Measurements from ENCODE around the gene SFSWAP. TPM values are rescaled to one million over a fixed set of nuclear protein-coding genes. Genes with fewer than 3 reads are reported as not detected.

Gene SFSWAP
- total and polyA plus RNA-seq, 2 of the 13 experiments (the other 11 are each of a cell fraction or from before 2014, with no cell fraction given), result 17.1 to 27.7 TPM

DNA sequence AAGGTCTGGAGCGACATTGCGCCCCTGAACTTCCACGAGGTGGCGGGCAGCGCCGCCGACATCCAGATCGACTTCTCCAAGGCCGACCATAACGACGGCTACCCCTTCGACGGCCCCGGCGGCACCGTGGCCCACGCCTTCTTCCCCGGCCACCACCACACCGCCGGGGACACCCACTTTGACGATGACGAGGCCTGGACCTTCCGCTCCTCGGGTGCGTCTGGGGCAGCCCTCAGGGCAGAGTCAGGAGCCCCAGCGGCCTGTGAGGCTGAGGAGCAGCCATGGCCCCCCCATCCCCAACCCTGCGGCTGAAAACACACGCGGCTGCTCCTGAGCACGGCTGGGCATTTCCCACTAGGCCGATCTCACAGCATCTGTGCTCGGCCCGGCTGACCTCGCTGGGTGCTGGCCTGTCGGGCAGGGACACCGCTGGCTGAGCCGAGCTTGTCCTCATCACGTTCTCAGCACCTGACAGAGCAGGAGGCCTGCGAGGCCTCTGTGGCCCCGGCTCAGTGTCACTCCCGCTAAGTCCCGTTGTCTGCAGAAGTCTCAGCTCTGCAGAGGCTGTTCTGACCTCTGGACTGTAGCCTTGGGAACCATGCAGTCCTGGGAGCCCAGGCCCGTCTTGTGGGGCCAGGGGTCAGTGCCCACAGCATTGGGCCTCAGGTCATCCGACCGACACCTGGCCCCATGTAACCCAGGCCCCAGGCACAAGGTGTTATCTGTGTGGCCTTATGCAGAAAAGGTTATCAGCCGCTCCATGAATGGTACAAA, 129.9 kb downstream of the SFSWAP start (continued):
- TF ChIP-seq, protein P1, sequence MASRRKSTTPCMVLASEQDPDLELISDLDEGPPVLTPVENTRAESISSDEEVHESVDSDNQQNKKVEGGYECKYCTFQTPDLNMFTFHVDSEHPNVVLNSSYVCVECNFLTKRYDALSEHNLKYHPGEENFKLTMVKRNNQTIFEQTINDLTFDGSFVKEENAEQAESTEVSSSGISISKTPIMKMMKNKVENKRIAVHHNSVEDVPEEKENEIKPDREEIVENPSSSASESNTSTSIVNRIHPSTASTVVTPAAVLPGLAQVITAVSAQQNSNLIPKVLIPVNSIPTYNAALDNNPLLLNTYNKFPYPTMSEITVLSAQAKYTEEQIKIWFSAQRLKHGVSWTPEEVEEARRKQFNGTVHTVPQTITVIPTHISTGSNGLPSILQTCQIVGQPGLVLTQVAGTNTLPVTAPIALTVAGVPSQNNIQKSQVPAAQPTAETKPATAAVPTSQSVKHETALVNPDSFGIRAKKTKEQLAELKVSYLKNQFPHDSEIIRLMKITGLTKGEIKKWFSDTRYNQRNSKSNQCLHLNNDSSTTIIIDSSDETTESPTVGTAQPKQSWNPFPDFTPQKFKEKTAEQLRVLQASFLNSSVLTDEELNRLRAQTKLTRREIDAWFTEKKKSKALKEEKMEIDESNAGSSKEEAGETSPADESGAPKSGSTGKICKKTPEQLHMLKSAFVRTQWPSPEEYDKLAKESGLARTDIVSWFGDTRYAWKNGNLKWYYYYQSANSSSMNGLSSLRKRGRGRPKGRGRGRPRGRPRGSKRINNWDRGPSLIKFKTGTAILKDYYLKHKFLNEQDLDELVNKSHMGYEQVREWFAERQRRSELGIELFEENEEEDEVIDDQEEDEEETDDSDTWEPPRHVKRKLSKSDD (CRISPR knock-in tag; IDR thresholded peaks at IDR 0.05; ENCODE audit: low read depth), result no peak
- TF ChIP-seq IRF2 (CRISPR knock-in tag; IDR thresholded peaks at IDR 0.05), result no peak
- no peak for TF ChIP-seq SRSF9 (IDR thresholded peaks at IDR 0.05; ENCODE audit: borderline replicate concordance, insufficient read depth, low read depth, low read length, poor library complexity, severe bottlenecking)
- peak; percentile 60; the same call in 1 of the 2 replicates for TF ChIP-seq ATF7-NPFF (CRISPR knock-in tag; IDR thresholded peaks at IDR 0.05; ENCODE audit: low read depth)
- no peak for TF ChIP-seq ZNF674 (CRISPR knock-in tag; IDR thresholded peaks at IDR 0.05; ENCODE audit: low read depth)
- no peak for TF ChIP-seq RARG (CRISPR knock-in tag; IDR thresholded peaks at IDR 0.05; ENCODE audit: low read depth)
- no peak for TF ChIP-seq CEBPB (IDR thresholded peaks at IDR 0.05; ENCODE audit: borderline replicate concordance, low read depth, low read length)
- TF ChIP-seq, protein P2, sequence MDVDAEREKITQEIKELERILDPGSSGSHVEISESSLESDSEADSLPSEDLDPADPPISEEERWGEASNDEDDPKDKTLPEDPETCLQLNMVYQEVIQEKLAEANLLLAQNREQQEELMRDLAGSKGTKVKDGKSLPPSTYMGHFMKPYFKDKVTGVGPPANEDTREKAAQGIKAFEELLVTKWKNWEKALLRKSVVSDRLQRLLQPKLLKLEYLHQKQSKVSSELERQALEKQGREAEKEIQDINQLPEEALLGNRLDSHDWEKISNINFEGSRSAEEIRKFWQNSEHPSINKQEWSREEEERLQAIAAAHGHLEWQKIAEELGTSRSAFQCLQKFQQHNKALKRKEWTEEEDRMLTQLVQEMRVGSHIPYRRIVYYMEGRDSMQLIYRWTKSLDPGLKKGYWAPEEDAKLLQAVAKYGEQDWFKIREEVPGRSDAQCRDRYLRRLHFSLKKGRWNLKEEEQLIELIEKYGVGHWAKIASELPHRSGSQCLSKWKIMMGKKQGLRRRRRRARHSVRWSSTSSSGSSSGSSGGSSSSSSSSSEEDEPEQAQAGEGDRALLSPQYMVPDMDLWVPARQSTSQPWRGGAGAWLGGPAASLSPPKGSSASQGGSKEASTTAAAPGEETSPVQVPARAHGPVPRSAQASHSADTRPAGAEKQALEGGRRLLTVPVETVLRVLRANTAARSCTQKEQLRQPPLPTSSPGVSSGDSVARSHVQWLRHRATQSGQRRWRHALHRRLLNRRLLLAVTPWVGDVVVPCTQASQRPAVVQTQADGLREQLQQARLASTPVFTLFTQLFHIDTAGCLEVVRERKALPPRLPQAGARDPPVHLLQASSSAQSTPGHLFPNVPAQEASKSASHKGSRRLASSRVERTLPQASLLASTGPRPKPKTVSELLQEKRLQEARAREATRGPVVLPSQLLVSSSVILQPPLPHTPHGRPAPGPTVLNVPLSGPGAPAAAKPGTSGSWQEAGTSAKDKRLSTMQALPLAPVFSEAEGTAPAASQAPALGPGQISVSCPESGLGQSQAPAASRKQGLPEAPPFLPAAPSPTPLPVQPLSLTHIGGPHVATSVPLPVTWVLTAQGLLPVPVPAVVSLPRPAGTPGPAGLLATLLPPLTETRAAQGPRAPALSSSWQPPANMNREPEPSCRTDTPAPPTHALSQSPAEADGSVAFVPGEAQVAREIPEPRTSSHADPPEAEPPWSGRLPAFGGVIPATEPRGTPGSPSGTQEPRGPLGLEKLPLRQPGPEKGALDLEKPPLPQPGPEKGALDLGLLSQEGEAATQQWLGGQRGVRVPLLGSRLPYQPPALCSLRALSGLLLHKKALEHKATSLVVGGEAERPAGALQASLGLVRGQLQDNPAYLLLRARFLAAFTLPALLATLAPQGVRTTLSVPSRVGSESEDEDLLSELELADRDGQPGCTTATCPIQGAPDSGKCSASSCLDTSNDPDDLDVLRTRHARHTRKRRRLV (CRISPR knock-in tag; IDR thresholded peaks at IDR 0.05), result no peak
- 0 out of 2 replicates have a peak, but pooled peaks have one; percentile 49 for TF ChIP-seq ARNTL (CRISPR knock-in tag; IDR thresholded peaks at IDR 0.05)
- TF ChIP-seq JUND (CRISPR knock-in tag; IDR thresholded peaks at IDR 0.05), result no peak
- no peak for TF ChIP-seq ZNF777 (CRISPR knock-in tag; IDR thresholded peaks at IDR 0.05)
- TF ChIP-seq, protein P3, sequence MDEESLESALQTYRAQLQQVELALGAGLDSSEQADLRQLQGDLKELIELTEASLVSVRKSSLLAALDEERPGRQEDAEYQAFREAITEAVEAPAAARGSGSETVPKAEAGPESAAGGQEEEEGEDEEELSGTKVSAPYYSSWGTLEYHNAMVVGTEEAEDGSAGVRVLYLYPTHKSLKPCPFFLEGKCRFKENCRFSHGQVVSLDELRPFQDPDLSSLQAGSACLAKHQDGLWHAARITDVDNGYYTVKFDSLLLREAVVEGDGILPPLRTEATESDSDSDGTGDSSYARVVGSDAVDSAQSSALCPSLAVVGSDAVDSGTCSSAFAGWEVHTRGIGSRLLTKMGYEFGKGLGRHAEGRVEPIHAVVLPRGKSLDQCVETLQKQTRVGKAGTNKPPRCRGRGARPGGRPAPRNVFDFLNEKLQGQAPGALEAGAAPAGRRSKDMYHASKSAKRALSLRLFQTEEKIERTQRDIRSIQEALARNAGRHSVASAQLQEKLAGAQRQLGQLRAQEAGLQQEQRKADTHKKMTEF (CRISPR knock-in tag; IDR thresholded peaks at IDR 0.05), result peak; percentile 54; the same call in 1 of the 2 replicates
- no peak; the same call in 1 of the 2 replicates for TF ChIP-seq ZNF256 (CRISPR knock-in tag; conservative IDR thresholded peaks at IDR 0.05)
- TF ChIP-seq PITX1 (CRISPR knock-in tag; IDR thresholded peaks at IDR 0.05), result peak; percentile 78; the same call in 1 of the 2 replicates
- TF ChIP-seq PAF1 (CRISPR knock-in tag; IDR thresholded peaks at IDR 0.05), result no peak
- TF ChIP-seq SMAD3 (CRISPR knock-in tag; IDR thresholded peaks at IDR 0.05), result no peak; the same call in 1 of the 2 replicates
- TF ChIP-seq ARNT (IDR thresholded peaks at IDR 0.05), result no peak
- TF ChIP-seq TEAD3 (CRISPR knock-in tag; optimal IDR thresholded peaks at IDR 0.05; ENCODE audit: borderline replicate concordance), result no peak
- no peak for TF ChIP-seq ISX (CRISPR knock-in tag; conservative IDR thresholded peaks at IDR 0.05)
- TF ChIP-seq ELF4 (CRISPR knock-in tag; IDR thresholded peaks at IDR 0.05; ENCODE audit: borderline replicate concordance), result no peak
